Osteocyte (in vitro differentiated cells): ENCODE data around the gene FAM193A. TPM values are rescaled to one million over a fixed set of nuclear protein-coding genes. Genes with fewer than 3 reads are reported as not detected.
A peak's percentile ranks its signal among the peaks of the same experiment; 100 is the strongest.
"Not testable (repeated sequence)": the region's sequence is repeated elsewhere in the genome, so short reads cannot be mapped to it uniquely, and the experiment has no call there.

Experiments used
- DNase-seq: peaks from one replicate; pipeline ENCODE4 v3.0.0; 2021; ENCODE audit warnings: mixed read lengths; ENCODE audit not compliant: unreplicated experiment; ENCODE audit errors: extremely low spot score
- H3K27ac Mint-ChIP-seq: one replicate; pipeline ENCODE4 v1.8.0; 2021; ENCODE audit warnings: mild to moderate bottlenecking, mixed read lengths; ENCODE audit not compliant: unreplicated experiment
- H3K27me3 Mint-ChIP-seq: one replicate; pipeline ENCODE4 v1.8.0; 2021; ENCODE audit warnings: mixed read lengths; ENCODE audit not compliant: unreplicated experiment
- H3K36me3 Mint-ChIP-seq: one replicate; pipeline ENCODE4 v1.8.0; 2021; ENCODE audit warnings: mixed read lengths; ENCODE audit not compliant: unreplicated experiment
- H3K4me1 Mint-ChIP-seq: one replicate; pipeline ENCODE4 v1.8.0; 2021; ENCODE audit warnings: mixed read lengths; ENCODE audit not compliant: unreplicated experiment
- H3K4me3 Mint-ChIP-seq: one replicate; pipeline ENCODE4 v1.8.0; 2021; ENCODE audit warnings: mild to moderate bottlenecking, moderate library complexity, mixed read lengths; ENCODE audit not compliant: unreplicated experiment
- H3K9me3 Mint-ChIP-seq: one replicate; pipeline ENCODE4 v1.8.0; 2021; ENCODE audit warnings: mixed read lengths; ENCODE audit not compliant: unreplicated experiment
- total RNA-seq: library from RNA; stranded (reverse); gene quantifications from 2 replicates; pipeline ENCODE4 v1.2.1, GENCODE V29; 2021
- TF ChIP-seq, protein P1 (sequence below): fragments of 200-600 bp; sonication (generic); IDR thresholded peaks from 2 replicates; pipeline ENCODE4 v1.5.0; 2021; ENCODE audit warnings: antibody characterized with exemption, mild to moderate bottlenecking, moderate library complexity

FAM193A gene
- total RNA-seq, 1 donor from 2014 or later, result 35.3 TPM

DNA sequence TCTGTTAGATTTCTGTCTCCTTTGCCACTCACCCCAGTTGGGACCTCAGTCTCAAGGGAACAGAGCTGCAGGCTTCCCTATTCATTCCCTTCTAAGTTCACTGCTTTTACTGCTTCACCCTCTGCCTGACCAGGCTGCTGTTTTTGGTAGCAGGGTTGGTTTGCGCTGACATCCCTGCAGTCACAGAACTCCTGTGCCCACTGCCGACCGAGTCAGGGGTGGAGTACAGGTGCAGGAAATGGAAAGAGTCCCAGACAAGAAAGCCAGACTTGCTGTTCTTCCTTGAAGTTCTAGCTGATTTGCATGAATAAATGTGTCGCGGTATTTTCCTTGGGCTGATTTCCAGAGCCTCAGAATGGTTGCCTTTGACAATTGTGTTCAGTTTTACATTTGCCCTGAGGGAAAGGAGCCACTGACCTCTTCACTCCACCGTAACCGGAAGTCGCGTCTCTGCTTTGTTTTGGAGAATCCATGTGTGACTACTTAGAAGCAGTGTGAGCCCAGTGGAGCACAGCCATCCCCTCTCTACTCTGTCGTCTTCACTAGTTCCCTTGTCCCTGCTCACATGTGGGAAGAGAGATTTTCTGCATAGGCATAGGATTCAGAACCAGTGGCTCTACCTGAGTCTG lies 134.9 kb downstream of the FAM193A start:
- TF ChIP-seq, protein P1, sequence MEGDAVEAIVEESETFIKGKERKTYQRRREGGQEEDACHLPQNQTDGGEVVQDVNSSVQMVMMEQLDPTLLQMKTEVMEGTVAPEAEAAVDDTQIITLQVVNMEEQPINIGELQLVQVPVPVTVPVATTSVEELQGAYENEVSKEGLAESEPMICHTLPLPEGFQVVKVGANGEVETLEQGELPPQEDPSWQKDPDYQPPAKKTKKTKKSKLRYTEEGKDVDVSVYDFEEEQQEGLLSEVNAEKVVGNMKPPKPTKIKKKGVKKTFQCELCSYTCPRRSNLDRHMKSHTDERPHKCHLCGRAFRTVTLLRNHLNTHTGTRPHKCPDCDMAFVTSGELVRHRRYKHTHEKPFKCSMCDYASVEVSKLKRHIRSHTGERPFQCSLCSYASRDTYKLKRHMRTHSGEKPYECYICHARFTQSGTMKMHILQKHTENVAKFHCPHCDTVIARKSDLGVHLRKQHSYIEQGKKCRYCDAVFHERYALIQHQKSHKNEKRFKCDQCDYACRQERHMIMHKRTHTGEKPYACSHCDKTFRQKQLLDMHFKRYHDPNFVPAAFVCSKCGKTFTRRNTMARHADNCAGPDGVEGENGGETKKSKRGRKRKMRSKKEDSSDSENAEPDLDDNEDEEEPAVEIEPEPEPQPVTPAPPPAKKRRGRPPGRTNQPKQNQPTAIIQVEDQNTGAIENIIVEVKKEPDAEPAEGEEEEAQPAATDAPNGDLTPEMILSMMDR, result no peak
- Mint-ChIP-seq H3K27ac (peak overlapping the region; percentile 40), H3K4me1 (peaks cover 36% of the 10 kb centered on the region), H3K9me3 (no peaks in the 10 kb centered on the region), H3K36me3 (peaks cover 43% of the 10 kb centered on the region), H3K27me3 (no peaks in the 10 kb centered on the region), H3K4me3 (no peak overlapping the region)
- DNase-seq, result peak; percentile 56

DNA sequence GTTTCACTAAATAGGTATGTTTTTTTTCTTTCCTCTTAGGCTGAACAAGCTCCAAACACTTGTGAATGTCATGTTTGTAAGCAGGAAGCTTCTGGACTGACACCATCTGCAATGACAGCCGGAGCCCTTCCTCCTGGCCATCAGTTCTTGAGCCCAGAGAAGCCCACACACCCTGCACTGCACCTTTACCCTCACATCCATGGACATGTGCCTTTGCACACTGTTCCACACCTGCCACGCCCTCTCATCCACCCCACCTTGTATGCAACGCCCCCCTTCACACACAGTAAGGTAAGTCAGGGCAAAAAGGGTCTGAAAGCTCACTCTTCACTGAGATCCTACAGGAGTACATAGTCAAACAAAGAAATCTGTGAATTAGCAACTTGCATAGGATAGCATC lies 135.6 kb downstream of the FAM193A start:
- peak; percentile 15 for DNase-seq
- Mint-ChIP-seq H3K9me3 (peaks cover 3% of the 10 kb centered on the region), H3K4me3 (no peak overlapping the region), H3K4me1 (peaks cover 30% of the 10 kb centered on the region), H3K27ac (no peak overlapping the region), H3K27me3 (no peaks in the 10 kb centered on the region), H3K36me3 (peaks cover 48% of the 10 kb centered on the region)
- TF ChIP-seq, protein P1, result no peak

DNA sequence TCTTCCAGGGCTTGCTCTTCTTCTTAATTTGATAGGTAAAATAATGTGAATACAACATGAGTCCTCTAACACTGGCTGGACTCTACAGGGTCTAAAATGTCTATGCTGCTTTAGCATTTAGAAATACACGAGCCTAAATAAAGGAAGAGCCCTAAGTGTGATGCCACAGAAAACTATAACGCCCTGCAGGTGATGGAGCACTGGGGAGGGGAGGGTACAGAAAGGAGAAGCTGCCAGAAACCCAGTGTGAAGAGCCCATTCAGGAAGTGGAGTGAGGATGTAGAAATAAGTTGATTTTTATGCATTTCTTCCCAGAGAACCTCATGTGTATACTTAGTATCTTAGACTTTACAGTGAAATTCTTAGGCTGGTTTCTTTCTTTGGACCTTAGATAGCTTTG lies 136.3 kb downstream of the FAM193A start:
- Mint-ChIP-seq H3K9me3 (peaks cover 5% of the 10 kb centered on the region), H3K36me3 (peaks cover 50% of the 10 kb centered on the region), H3K27me3 (no peaks in the 10 kb centered on the region), H3K4me3 (no peak overlapping the region), H3K4me1 (peaks cover 25% of the 10 kb centered on the region), H3K27ac (peak overlapping the region; percentile 29)
- TF ChIP-seq, protein P1, result no peak
- peak; percentile 10 for DNase-seq

DNA sequence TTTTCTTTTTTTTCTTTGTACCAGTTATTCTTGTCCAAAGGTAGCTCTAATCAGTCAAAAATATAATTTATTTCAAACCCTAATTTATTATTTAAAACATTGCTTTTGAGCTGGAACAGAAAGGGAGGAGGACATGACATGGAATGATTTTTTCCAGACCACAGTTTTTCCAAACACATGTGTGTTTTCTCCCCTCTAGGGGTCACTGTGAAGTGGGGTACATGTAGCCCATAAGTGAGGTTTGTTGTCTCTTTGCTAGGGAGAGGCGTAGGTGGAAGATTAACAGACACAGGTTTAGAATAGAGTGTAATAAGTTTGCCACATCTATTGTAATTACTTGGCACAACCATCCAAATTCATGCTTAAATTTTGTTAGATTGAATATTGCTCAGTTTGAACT lies 136.7 kb downstream of the FAM193A start:
- Mint-ChIP-seq H3K27ac (no peak overlapping the region), H3K36me3 (peaks cover 51% of the 10 kb centered on the region), H3K27me3 (no peaks in the 10 kb centered on the region), H3K9me3 (peaks cover 5% of the 10 kb centered on the region), H3K4me3 (no peak overlapping the region), H3K4me1 (peaks cover 21% of the 10 kb centered on the region)
- DNase-seq, result no peak
- TF ChIP-seq, protein P1, result peak; percentile 41

DNA sequence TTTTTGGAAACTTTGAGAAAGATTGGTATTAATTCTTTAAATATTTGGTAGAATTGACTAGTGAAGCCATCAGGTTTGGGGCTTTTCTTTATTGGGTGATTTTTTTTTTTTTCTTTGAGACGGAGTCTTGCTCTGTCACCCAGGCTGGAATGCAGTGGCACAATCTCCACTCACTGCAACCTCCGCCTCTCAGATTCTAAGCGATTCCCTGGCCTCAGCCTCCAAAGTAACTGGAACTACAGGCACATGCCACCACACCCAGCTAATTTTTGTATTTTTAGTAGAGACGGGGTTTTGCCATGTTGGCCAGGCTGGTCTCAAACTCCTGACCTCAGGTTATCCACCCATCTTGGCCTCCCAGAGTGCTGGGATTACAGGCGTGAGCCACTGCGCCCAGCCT lies 143.3 kb downstream of the FAM193A start:
- H3K27ac Mint-ChIP-seq, H3K4me3 Mint-ChIP-seq, H3K27me3 Mint-ChIP-seq, H3K4me1 Mint-ChIP-seq, H3K9me3 Mint-ChIP-seq: not testable (repeated sequence)
- H3K36me3 Mint-ChIP-seq, result peaks cover 40% of the 10 kb centered on the region
- peak; percentile 19 for DNase-seq
